DMS 273 (cell line): ENCODE results near the gene ST14.
"Not testable (repeated sequence)": the region's sequence is repeated elsewhere in the genome, so short reads cannot be mapped to it uniquely, and the experiment has no call there.

Experiments
- DNase-seq: peaks from one replicate; lab custom pipeline; 2025; ENCODE audit not compliant: unreplicated experiment; lab: John Stamatoyannopoulos, UW

ST14 gene

GRCh38 chr11:130163346-130164220 is 4.0 kb downstream of the ST14 start:
- DNase-seq, result no peak

GRCh38 chr11:130164221-130164570 is 4.6 kb downstream of the ST14 start:
- no peak for DNase-seq

GRCh38 chr11:130165601-130166456 is 6.2 kb downstream of the ST14 start:
- no peak for DNase-seq

- DNase-seq, result peak; percentile 85
Observed at GRCh38 chr11:130166457-130166784, 6.8 kb downstream of the ST14 start.

- no peak for DNase-seq
Observed at GRCh38 chr11:130167146-130167545, 7.6 kb downstream of the ST14 start.

- DNase-seq, result no peak
Observed at GRCh38 chr11:130168105-130168504, 8.5 kb downstream of the ST14 start.

- no peak for DNase-seq
Observed at GRCh38 chr11:130170345-130170744, 10.8 kb downstream of the ST14 start.

- no peak for DNase-seq
Observed at GRCh38 chr11:130171534-130171933, 12.0 kb downstream of the ST14 start.

GRCh38 chr11:130172001-130172400 is 12.4 kb downstream of the ST14 start:
- not testable (repeated sequence) for DNase-seq

GRCh38 chr11:130174642-130175041 is 15.1 kb downstream of the ST14 start:
- no peak for DNase-seq

GRCh38 chr11:130175898-130176297 is 16.3 kb downstream of the ST14 start:
- DNase-seq, result no peak

- no peak for DNase-seq
Observed at GRCh38 chr11:130177782-130178181, 18.2 kb downstream of the ST14 start.

- DNase-seq, result peak; percentile 38
Observed at GRCh38 chr11:130178441-130179339, 19.1 kb downstream of the ST14 start.

- no peak for DNase-seq
Observed at GRCh38 chr11:130179396-130180306, 20.1 kb downstream of the ST14 start.

GRCh38 chr11:130180491-130180890 is 20.9 kb downstream of the ST14 start:
- no peak for DNase-seq

- no peak for DNase-seq
Observed at GRCh38 chr11:130180896-130181294, 21.3 kb downstream of the ST14 start.

GRCh38 chr11:130181295-130182272 is 22.0 kb downstream of the ST14 start:
- DNase-seq, result no peak

- peak; percentile 60 for DNase-seq
Observed at GRCh38 chr11:130183878-130184610, 24.5 kb downstream of the ST14 start.
